Measurements from ENCODE around the gene DST.
"Not testable (repeated sequence)": the region's sequence is repeated elsewhere in the genome, so short reads cannot be mapped to it uniquely, and the experiment has no call there.

Gene DST

GRCh38 chr6:56570413-56571359 is 72.0 kb downstream of the DST start:
- no peak for DNase-seq

- no peak for DNase-seq
Measured at GRCh38 chr6:56567501-56567900, 75.2 kb downstream of the DST start.

GRCh38 chr6:56562730-56563129 is 80.0 kb downstream of the DST start:
- DNase-seq, result not testable (repeated sequence)

GRCh38 chr6:56556751-56557540 is 85.7 kb downstream of the DST start:
- no peak for DNase-seq

- DNase-seq, result no peak
Measured at GRCh38 chr6:56555438-56555872, 87.2 kb downstream of the DST start.

GRCh38 chr6:56552187-56553130 is 90.2 kb downstream of the DST start:
- no peak for DNase-seq

GRCh38 chr6:56551409-56552120 is 91.1 kb downstream of the DST start:
- DNase-seq, result no peak

GRCh38 chr6:56550301-56550700 is 92.4 kb downstream of the DST start:
- no peak for DNase-seq

GRCh38 chr6:56549014-56549413 is 93.7 kb downstream of the DST start:
- no peak for DNase-seq

- no peak for DNase-seq
Measured at GRCh38 chr6:56547687-56548086, 95.0 kb downstream of the DST start.

GRCh38 chr6:56542364-56543331 is 100.0 kb downstream of the DST start:
- DNase-seq, result peak; percentile 44

GRCh38 chr6:56541741-56542360 is 100.8 kb downstream of the DST start:
- DNase-seq, result no peak

GRCh38 chr6:56541030-56541600 is 101.6 kb downstream of the DST start:
- no peak for DNase-seq

- no peak for DNase-seq
Measured at GRCh38 chr6:56540232-56541029, 102.3 kb downstream of the DST start.

GRCh38 chr6:56539527-56540105 is 103.1 kb downstream of the DST start:
- no peak for DNase-seq

- no peak for DNase-seq
Measured at GRCh38 chr6:56538851-56539250, 103.8 kb downstream of the DST start.

GRCh38 chr6:56537223-56537770 is 105.4 kb downstream of the DST start:
- no peak for DNase-seq

GRCh38 chr6:56536536-56536935 is 106.2 kb downstream of the DST start:
- no peak for DNase-seq

Data from activated CD4-positive, alpha-beta T cell treated with anti-CD3 and anti-CD28 coated beads, Interleukin-2, amount 50 U/mL, for 1 hour (primary cell).